ENCODE results near the gene ZNF283. TPM values are rescaled to one million over a fixed set of nuclear protein-coding genes. Genes with fewer than 3 reads are reported as not detected.

ZNF283 gene
- total RNA-seq, 2 donors from 2014 or later = 8.1 to 15.3 TPM

DNA sequence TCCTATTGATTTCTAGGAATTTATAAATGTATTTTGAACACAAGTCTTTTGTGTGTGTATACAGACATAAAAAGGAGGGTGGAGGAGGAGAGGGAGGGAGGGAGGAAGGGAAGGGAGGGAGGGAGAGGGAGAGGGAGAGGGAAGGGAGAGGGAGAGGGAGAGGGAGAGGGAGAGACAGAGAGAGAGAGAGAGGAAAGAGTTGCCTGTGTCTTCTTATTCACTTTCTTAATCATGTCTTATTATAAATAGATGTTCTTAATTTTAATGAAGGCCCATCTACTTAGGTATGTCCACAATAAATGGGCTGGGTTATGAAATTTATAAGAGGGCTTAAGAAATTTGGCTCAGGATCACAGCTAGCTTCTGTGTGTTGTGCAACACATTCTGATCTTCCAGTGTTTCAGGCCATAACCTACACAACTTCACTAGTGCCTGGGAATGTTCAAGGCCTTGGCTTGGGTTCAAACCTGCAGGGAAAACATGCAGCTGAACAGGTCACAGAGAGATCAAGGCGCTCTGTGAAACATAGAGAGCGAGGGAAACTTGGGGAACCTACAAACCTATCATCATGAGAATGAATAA lies 68.7 kb downstream of the ZNF283 start:
- peaks cover 39% of the 10 kb centered on the region for H3K9me3 ChIP-seq
- no peak for DNase-seq (ENCODE audit: low spot score)

More for the DNA sequence above, 68.7 kb downstream of the ZNF283 start:
- TF ChIP-seq, protein P1, sequence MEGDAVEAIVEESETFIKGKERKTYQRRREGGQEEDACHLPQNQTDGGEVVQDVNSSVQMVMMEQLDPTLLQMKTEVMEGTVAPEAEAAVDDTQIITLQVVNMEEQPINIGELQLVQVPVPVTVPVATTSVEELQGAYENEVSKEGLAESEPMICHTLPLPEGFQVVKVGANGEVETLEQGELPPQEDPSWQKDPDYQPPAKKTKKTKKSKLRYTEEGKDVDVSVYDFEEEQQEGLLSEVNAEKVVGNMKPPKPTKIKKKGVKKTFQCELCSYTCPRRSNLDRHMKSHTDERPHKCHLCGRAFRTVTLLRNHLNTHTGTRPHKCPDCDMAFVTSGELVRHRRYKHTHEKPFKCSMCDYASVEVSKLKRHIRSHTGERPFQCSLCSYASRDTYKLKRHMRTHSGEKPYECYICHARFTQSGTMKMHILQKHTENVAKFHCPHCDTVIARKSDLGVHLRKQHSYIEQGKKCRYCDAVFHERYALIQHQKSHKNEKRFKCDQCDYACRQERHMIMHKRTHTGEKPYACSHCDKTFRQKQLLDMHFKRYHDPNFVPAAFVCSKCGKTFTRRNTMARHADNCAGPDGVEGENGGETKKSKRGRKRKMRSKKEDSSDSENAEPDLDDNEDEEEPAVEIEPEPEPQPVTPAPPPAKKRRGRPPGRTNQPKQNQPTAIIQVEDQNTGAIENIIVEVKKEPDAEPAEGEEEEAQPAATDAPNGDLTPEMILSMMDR (IDR thresholded peaks at IDR 0.05) = no peak
- Histone ChIP-seq H3K27me3 (replicated peaks; ENCODE audit: insufficient read depth) (no peaks in the 10 kb centered on the region), H3K36me3 (peaks cover 4% of the 10 kb centered on the region), H3K4me1 (ENCODE audit: control insufficient read depth in 1 of 2, low read depth in 2 of 2) (no peaks in the 10 kb centered on the region), H3K4me3 (no peak overlapping the region), H3K27ac (no peak overlapping the region)
- ATAC-seq (ENCODE audit: insufficient number of reproducible peaks, low FRiP score, low read depth) = no peak

Other genes starting within 250 kb of the ZNF283 start
- gene IRGQ, start 231.2 kb upstream of the ZNF283 start, total RNA-seq = 10 to 100 TPM; 24.4 to 37.2 TPM
- gene ZNF576, start 230.7 kb upstream of the ZNF283 start, total RNA-seq = 10 to 100 TPM in 1 of 2 donors, 1 to 10 TPM in 1; 4.6 to 20.2 TPM
- under 1 TPM in 1 of 2 donors, not detected in 1; 0.56 TPM for gene SRRM5, start 215.2 kb upstream of the ZNF283 start, total RNA-seq
- gene ZNF428, start 207.7 kb upstream of the ZNF283 start, total RNA-seq = 10 to 100 TPM; 24.1 to 37.8 TPM
- 1 to 10 TPM; 1.9 to 5.6 TPM for gene CADM4, start 187.5 kb upstream of the ZNF283 start, total RNA-seq
- gene PLAUR, start 157.2 kb upstream of the ZNF283 start, total RNA-seq = 10 to 100 TPM; 48.5 to 82.5 TPM
- not detected for gene IRGC, start 111.2 kb upstream of the ZNF283 start, total RNA-seq
- 10 to 100 TPM; 18.3 to 49.1 TPM for gene SMG9, start 72.4 kb upstream of the ZNF283 start, total RNA-seq
- 1 to 10 TPM; 2.8 to 3.5 TPM for gene KCNN4, start 46.3 kb upstream of the ZNF283 start, total RNA-seq
- gene LYPD5, start 24.9 kb upstream of the ZNF283 start, total RNA-seq = 1 to 10 TPM; 5.9 to 6.5 TPM
- gene ZNF404, start 56.6 kb downstream of the ZNF283 start, total RNA-seq = 1 to 10 TPM in 1 of 2 donors, not detected in 1; 2.7 TPM
- 10 to 100 TPM in 1 of 2 donors, 1 to 10 TPM in 1; 8.1 to 16.9 TPM for gene ZNF45, start 108.0 kb downstream of the ZNF283 start, total RNA-seq
- gene ZNF221, start 123.9 kb downstream of the ZNF283 start, total RNA-seq = 10 to 100 TPM in 1 of 2 donors, 1 to 10 TPM in 1; 5.8 to 11.9 TPM
- gene ZNF155, start 156.9 kb downstream of the ZNF283 start, total RNA-seq = 10 to 100 TPM in 1 of 2 donors, 1 to 10 TPM in 1; 2.0 to 15.2 TPM
- gene ZNF230, start 175.6 kb downstream of the ZNF283 start, total RNA-seq = 1 to 10 TPM; 7.3 to 7.9 TPM
- gene ZNF222, start 198.1 kb downstream of the ZNF283 start, total RNA-seq = 1 to 10 TPM; 1.8 to 4.7 TPM
- gene ZNF223, start 224.7 kb downstream of the ZNF283 start, total RNA-seq = 1 to 10 TPM; 2.0 to 6.6 TPM
- gene ZNF284, start 244.8 kb downstream of the ZNF283 start, total RNA-seq = 1 to 10 TPM; 2.0 to 2.1 TPM